ENCODE results near the gene EIF3J.

DNA sequence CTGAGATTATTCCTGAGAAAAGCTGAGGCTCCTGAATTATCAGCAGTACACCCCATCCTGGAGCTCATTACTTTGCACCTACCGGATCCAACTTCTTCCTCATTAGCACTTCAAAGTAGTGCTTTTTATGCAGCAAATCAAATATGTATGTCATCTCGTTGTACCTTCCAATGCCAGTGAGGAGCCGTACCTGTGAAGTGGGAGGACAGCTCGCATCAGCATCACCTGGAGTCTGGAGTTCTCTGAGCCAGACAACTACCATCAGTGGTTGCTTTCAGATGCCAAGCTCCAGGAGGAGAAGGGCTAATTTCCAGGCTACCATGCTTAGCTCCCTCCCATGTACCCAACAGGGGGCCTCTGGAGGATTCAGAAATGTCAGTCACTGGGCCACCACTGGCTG lies 32.4 kb downstream of the EIF3J start:
- TF ChIP-seq EZH2 (IDR thresholded peaks at IDR 0.05; ENCODE audit: borderline replicate concordance, control insufficient read depth, low read depth, low read length) (no peak), RAD51 (IDR thresholded peaks at IDR 0.05) (no peak), POU2F2 (IDR thresholded peaks at IDR 0.05; ENCODE audit: borderline replicate concordance, low read depth, low read length) (no peak), ZSCAN29 (IDR thresholded peaks at IDR 0.05) (no peak), HDGF (IDR thresholded peaks at IDR 0.05) (no peak), POLR2A (IDR thresholded peaks at IDR 0.05; ENCODE audit: low read depth, low read length) (no peak), CREB1 (IDR thresholded peaks at IDR 0.05; ENCODE audit: low read depth) (no peak), HDAC2 (IDR thresholded peaks at IDR 0.05) (no peak), YY1 (IDR thresholded peaks at IDR 0.05; ENCODE audit: low read depth, low read length) (no peak)
- TF ChIP-seq, protein P1, sequence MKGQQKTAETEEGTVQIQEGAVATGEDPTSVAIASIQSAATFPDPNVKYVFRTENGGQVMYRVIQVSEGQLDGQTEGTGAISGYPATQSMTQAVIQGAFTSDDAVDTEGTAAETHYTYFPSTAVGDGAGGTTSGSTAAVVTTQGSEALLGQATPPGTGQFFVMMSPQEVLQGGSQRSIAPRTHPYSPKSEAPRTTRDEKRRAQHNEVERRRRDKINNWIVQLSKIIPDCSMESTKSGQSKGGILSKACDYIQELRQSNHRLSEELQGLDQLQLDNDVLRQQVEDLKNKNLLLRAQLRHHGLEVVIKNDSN (IDR thresholded peaks at IDR 0.05; ENCODE audit: borderline replicate concordance, extremely low read length, insufficient read depth, low read depth, low read length) = no peak
- TF ChIP-seq, protein P2, sequence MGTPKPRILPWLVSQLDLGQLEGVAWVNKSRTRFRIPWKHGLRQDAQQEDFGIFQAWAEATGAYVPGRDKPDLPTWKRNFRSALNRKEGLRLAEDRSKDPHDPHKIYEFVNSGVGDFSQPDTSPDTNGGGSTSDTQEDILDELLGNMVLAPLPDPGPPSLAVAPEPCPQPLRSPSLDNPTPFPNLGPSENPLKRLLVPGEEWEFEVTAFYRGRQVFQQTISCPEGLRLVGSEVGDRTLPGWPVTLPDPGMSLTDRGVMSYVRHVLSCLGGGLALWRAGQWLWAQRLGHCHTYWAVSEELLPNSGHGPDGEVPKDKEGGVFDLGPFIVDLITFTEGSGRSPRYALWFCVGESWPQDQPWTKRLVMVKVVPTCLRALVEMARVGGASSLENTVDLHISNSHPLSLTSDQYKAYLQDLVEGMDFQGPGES (IDR thresholded peaks at IDR 0.05) = no peak
- TF ChIP-seq, protein P3, sequence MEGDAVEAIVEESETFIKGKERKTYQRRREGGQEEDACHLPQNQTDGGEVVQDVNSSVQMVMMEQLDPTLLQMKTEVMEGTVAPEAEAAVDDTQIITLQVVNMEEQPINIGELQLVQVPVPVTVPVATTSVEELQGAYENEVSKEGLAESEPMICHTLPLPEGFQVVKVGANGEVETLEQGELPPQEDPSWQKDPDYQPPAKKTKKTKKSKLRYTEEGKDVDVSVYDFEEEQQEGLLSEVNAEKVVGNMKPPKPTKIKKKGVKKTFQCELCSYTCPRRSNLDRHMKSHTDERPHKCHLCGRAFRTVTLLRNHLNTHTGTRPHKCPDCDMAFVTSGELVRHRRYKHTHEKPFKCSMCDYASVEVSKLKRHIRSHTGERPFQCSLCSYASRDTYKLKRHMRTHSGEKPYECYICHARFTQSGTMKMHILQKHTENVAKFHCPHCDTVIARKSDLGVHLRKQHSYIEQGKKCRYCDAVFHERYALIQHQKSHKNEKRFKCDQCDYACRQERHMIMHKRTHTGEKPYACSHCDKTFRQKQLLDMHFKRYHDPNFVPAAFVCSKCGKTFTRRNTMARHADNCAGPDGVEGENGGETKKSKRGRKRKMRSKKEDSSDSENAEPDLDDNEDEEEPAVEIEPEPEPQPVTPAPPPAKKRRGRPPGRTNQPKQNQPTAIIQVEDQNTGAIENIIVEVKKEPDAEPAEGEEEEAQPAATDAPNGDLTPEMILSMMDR (IDR thresholded peaks at IDR 0.05 in 2 of 3, conservative IDR thresholded peaks at IDR 0.05 in 1 of 3; ENCODE audit: control insufficient read depth in 2 of 3, extremely low read depth in 1 of 3, insufficient read depth in 1 of 3, low read depth in 3 of 3, low read length in 3 of 3) = no peak
- TF ChIP-seq, protein P4, sequence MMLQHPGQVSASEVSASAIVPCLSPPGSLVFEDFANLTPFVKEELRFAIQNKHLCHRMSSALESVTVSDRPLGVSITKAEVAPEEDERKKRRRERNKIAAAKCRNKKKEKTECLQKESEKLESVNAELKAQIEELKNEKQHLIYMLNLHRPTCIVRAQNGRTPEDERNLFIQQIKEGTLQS (IDR thresholded peaks at IDR 0.05; ENCODE audit: borderline replicate concordance, extremely low read depth, low read depth, low read length) = no peak

Measured in GM12878 (cell line).